HUES6 (cell line): ENCODE results near the gene EGFL7.
A peak's percentile ranks its signal among the peaks of the same experiment; 100 is the strongest.

Experiments used
- H3K27ac ChIP-seq: 2 replicates; pipeline ENCODE4 v1.7.0; 2013; ENCODE audit warnings: low read depth, mild to moderate bottlenecking, low read length, inconsistent platforms
- H3K27me3 ChIP-seq: 2 replicates; pipeline ENCODE4 v1.6.1; 2013; ENCODE audit warnings: low read length; ENCODE audit not compliant: control insufficient read depth, insufficient read depth
- H3K36me3 ChIP-seq: 2 replicates; pipeline ENCODE4 v1.6.1; 2013; ENCODE audit warnings: low read length; ENCODE audit not compliant: control insufficient read depth, insufficient read depth
- H3K4me1 ChIP-seq: 2 replicates; pipeline ENCODE4 v1.6.1; 2013; ENCODE audit warnings: low read length; ENCODE audit not compliant: control insufficient read depth, insufficient read depth
- H3K4me3 ChIP-seq: 2 replicates; pipeline ENCODE4 v1.5.1; 2013; ENCODE audit warnings: low read depth, low read length
- H3K9ac ChIP-seq: one replicate; pipeline ENCODE4 v1.6.1; 2013; ENCODE audit warnings: mild to moderate bottlenecking, low read length
- H3K9me3 ChIP-seq: 2 replicates; pipeline ENCODE4 v1.6.1; 2013; ENCODE audit warnings: low read depth, low read length; ENCODE audit not compliant: control insufficient read depth, insufficient read depth

The EGFL7 gene

GRCh38 chr9:136656795-136657611 is 5.7 kb upstream of the EGFL7 start:
- Histone ChIP-seq H3K36me3 (no peaks in the 10 kb centered on the region), H3K9ac (no peak overlapping the region), H3K9me3 (no peaks in the 10 kb centered on the region), H3K4me1 (no peaks in the 10 kb centered on the region), H3K27me3 (no peaks in the 10 kb centered on the region; the same call in 1 of the 2 replicates), H3K27ac (no peak overlapping the region), H3K4me3 (no peak overlapping the region)

GRCh38 chr9:136657974-136658848 is 4.5 kb upstream of the EGFL7 start:
- Histone ChIP-seq H3K36me3 (no peaks in the 10 kb centered on the region), H3K27me3 (no peaks in the 10 kb centered on the region; the same call in 1 of the 2 replicates), H3K4me3 (no peak overlapping the region), H3K27ac (no peak overlapping the region), H3K9ac (no peak overlapping the region), H3K4me1 (no peaks in the 10 kb centered on the region), H3K9me3 (no peaks in the 10 kb centered on the region)

- no peaks in the 10 kb centered on the region for H3K4me1 ChIP-seq
- H3K27ac ChIP-seq, result no peak overlapping the region
These were observed 3.7 kb upstream of the EGFL7 start for GRCh38 chr9:136658849-136659535.

GRCh38 chr9:136659861-136660784 is 2.6 kb upstream of the EGFL7 start:
- no peak overlapping the region for H3K9ac ChIP-seq
- no peaks in the 10 kb centered on the region for H3K36me3 ChIP-seq
- no peak overlapping the region for H3K27ac ChIP-seq
- no peak overlapping the region for H3K4me3 ChIP-seq
- peaks cover 4% of the 10 kb centered on the region for H3K4me1 ChIP-seq
- H3K9me3 ChIP-seq, result no peaks in the 10 kb centered on the region
- peaks cover 7% of the 10 kb centered on the region; the same call in 1 of the 2 replicates for H3K27me3 ChIP-seq

More at GRCh38 chr9:136658849-136659535, 3.7 kb upstream of the EGFL7 start:
- no peaks in the 10 kb centered on the region for H3K36me3 ChIP-seq
- no peaks in the 10 kb centered on the region for H3K9me3 ChIP-seq
- H3K27me3 ChIP-seq, result no peaks in the 10 kb centered on the region; the same call in 1 of the 2 replicates
- no peak overlapping the region for H3K9ac ChIP-seq
- no peak overlapping the region for H3K4me3 ChIP-seq

DNA sequence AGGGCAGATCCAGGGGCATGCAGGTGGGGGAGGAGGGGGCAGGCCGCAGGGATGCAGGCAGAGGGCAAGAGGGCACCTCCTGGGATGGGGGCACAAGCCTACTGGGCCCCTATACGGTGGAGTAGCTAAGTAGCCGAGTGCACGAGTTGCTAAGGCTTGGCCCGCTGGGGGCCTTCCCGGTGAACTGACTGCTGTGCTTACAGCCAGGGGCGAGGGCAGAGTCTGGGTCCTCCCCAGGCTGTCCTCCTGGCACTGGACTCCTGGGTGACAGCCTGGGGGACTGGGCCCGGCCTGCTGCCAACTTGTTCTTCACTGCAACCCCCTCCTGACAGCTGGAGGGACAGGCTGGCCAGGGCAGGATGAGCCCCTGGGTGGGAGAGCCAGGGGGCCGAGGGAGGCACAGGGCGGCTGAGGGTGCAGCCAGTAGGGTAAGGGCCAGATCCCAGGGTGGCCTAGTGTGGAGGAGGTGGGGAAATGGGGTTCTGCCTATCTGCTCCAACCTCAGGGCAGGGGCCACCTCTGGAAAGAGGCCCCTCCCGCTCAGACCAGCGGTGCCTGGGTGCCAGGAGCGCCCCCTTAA is 1.7 kb upstream of the EGFL7 start:
- H3K4me3 ChIP-seq, result no peak overlapping the region
- H3K27me3 ChIP-seq, result peaks cover 8% of the 10 kb centered on the region; the same call in 1 of the 2 replicates
- peaks cover 5% of the 10 kb centered on the region for H3K4me1 ChIP-seq
- H3K36me3 ChIP-seq, result no peaks in the 10 kb centered on the region
- no peak overlapping the region for H3K9ac ChIP-seq
- H3K27ac ChIP-seq, result no peak overlapping the region
- no peaks in the 10 kb centered on the region for H3K9me3 ChIP-seq

DNA sequence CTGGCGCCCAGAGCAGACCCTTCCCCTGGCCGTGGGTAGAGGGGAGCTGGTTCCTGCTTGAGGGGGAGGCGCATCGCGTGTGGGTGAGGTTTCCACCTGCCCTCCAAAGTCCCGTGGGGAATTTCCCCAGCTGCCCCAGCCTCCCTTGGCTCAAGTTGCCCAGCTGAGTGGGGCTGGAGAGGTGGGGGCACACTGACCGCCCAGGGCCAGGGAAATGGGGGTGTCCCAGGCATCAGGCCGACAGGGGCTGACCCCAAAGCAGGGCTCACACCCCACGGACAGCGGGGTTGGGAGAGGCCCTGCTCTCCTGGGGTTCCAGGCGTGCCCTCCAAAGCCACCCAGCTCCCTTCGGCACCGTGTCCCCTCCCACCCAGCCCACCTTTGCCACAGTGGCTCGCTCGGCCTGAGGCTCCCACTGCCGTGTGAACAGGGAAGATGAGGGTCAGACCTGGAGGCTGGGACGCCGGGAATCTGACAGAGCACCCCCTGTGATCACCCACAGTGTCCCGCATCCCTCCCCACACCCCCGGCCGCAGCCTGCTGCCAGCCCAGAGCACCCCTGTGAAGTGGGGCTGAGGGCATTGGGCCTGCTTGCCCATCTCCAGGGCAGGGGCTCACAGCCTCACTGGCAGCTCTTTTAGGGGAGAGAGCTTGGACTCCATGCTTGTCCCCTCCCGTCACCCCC is 933 bp upstream of the EGFL7 start:
- Histone ChIP-seq H3K9ac (no peak overlapping the region), H3K9me3 (no peaks in the 10 kb centered on the region), H3K27ac (no peak overlapping the region), H3K27me3 (peaks cover 12% of the 10 kb centered on the region; the same call in 1 of the 2 replicates), H3K4me1 (peaks cover 5% of the 10 kb centered on the region), H3K4me3 (no peak overlapping the region), H3K36me3 (no peaks in the 10 kb centered on the region)

DNA sequence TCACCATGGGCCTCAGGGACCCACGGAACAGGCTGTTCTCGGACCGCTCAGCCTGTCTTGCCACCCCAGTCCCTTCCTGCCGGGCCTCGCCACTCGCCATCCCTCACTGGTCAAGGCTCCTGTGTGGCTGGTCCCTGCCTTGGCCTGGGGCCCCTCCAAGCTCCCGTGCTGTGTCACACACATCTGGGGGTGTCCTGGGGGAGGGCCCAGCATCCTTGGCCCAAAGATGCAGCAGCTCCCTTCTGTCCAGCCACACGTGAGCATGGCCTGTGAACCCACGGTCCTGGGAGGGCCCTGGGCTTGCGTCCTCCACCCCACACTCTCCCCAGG is 425 bp upstream of the EGFL7 start:
- Histone ChIP-seq H3K4me3 (no peak overlapping the region), H3K9me3 (no peaks in the 10 kb centered on the region), H3K27me3 (peaks cover 12% of the 10 kb centered on the region; the same call in 1 of the 2 replicates), H3K27ac (no peak overlapping the region), H3K36me3 (no peaks in the 10 kb centered on the region), H3K9ac (no peak overlapping the region), H3K4me1 (peaks cover 5% of the 10 kb centered on the region)

DNA sequence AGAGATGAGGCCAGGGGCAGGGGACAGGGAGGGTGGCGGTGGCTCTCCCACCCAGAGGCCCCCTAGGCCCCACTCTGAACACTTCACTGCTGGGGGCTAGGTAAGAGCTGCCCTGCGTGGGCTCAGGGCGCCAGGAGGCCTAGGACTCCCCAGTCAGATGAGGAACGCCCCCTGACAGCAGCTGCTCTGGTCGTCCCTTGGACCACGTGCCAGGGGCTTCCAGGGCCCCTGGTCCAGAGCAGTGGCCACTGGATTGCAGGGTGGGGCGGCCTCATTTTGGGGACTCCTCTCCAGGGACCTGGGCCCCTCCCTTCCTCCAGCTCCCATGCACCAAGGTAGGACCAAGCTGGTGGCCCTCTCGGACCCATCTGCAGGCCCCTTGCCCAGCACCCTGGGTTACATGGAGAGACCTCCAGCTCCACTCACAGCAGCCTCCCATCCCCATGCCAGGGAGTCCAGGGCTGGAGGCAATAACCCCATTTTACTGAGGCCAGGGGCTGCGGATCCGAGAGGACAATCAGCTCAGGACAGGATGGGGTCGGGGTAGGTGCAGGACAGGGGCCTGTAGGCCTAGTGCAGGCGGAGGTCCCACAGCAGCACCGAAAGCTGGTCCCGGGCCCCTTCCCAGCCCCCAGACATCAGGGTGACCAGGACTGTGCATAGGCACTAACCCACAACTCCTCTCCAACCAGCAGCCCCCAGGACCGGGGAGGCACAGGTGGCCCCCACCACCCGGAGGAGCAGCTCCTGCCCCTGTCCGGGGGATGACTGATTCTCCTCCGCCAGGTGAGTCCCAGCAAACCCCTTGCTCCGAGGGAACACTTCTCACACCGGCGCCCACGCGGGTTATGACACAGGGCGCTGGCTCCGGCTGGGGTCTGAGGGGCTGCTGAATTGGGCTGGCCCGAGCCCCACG is 1.5 kb downstream of the EGFL7 start:
- Histone ChIP-seq H3K27me3 (peaks cover 12% of the 10 kb centered on the region; the same call in 1 of the 2 replicates), H3K4me1 (peaks cover 5% of the 10 kb centered on the region), H3K27ac (no peak overlapping the region), H3K4me3 (no peak overlapping the region), H3K9me3 (no peaks in the 10 kb centered on the region), H3K36me3 (no peaks in the 10 kb centered on the region), H3K9ac (no peak overlapping the region)

GRCh38 chr9:136665111-136665703 is 2.5 kb downstream of the EGFL7 start:
- Histone ChIP-seq H3K27me3 (peaks cover 12% of the 10 kb centered on the region; the same call in 1 of the 2 replicates), H3K36me3 (no peaks in the 10 kb centered on the region), H3K27ac (no peak overlapping the region), H3K9ac (no peak overlapping the region), H3K4me1 (peaks cover 5% of the 10 kb centered on the region), H3K4me3 (peak overlapping the region; percentile 61), H3K9me3 (no peaks in the 10 kb centered on the region)
